Thymus (tissue), 11 donors: ENCODE results near the gene CFAP299. TPM values are rescaled to one million over a fixed set of nuclear protein-coding genes. Genes with fewer than 3 reads are reported as not detected.

Source experiments
- DNase-seq, 9 donors: peaks; one replicate each; pipeline ENCODE4 v3.0.0-alpha.2; 2013; ENCODE audit warnings: low spot score in 9 of 9, low read depth in 6 of 9, missing footprints in 1 of 9
- H3K27ac ChIP-seq, 2 donors: one replicate each; pipeline ENCODE4 v1.5.1; 2013; ENCODE audit warnings: control low read depth in 1 of 2, low read depth in 1 of 2, low read length in 1 of 2, mild to moderate bottlenecking in 1 of 2, moderate library complexity in 1 of 2
- H3K27me3 ChIP-seq, 2 donors: one replicate each; pipeline ENCODE4 v1.5.1; 2013; ENCODE audit warnings: low read length in 1 of 2; ENCODE audit not compliant: control insufficient read depth in 2 of 2, insufficient read depth in 1 of 2
- H3K36me3 ChIP-seq, 2 donors: one replicate each; pipeline ENCODE4 v1.5.1; 2013; ENCODE audit warnings: low read length in 1 of 2, mild to moderate bottlenecking in 1 of 2, moderate library complexity in 1 of 2; ENCODE audit not compliant: control insufficient read depth in 2 of 2, insufficient read depth in 2 of 2
- H3K4me1 ChIP-seq, 2 donors: one replicate each; pipeline ENCODE4 v1.5.1; 2013; ENCODE audit warnings: low read length in 2 of 2; ENCODE audit not compliant: control insufficient read depth in 2 of 2, insufficient read depth in 2 of 2
- H3K4me3 ChIP-seq, 2 donors: one replicate each; pipeline ENCODE4 v1.5.1; 2013; ENCODE audit warnings: low read length in 2 of 2, control low read depth in 1 of 2, mild to moderate bottlenecking in 1 of 2
- H3K9me3 ChIP-seq, 2 donors: one replicate each; pipeline ENCODE4 v1.5.1; 2013; ENCODE audit warnings: low read length in 1 of 2, mild to moderate bottlenecking in 1 of 2; ENCODE audit not compliant: control insufficient read depth in 2 of 2, insufficient read depth in 1 of 2
- WGBS: extraction: QIAGEN DNeasy Blood & Tissue Kit; methylation state at CpG from one replicate; pipeline ENCODE4 v1.1.7; 2013; 5-methylcytosine and 5-hydroxymethylcytosine counted together
- polyA plus RNA-seq: library from polyadenylated mRNA; stranded (reverse); fragments of 200-250 nt; gene quantifications from one replicate; pipeline ENCODE4 v1.2.3, GENCODE V29; 2013
- total RNA-seq: library from RNA; stranded (reverse); fragments of 120-200 nt; gene quantifications from one replicate; pipeline ENCODE4 v1.2.4, GENCODE V29; 2013
- donor health status: healthy.

Gene CFAP299
- total and polyA plus RNA-seq, 2 donors = 0.18 to 1.0 TPM

GRCh38 chr4:80878218-80878617 is 542.7 kb downstream of the CFAP299 start:
- no peaks in the 10 kb centered on the region for H3K36me3 ChIP-seq
- no peaks in the 10 kb centered on the region for H3K9me3 ChIP-seq
- H3K27ac ChIP-seq = no peak overlapping the region
- DNase-seq = no peak
- H3K4me3 ChIP-seq = no peak overlapping the region
- 60% methylated on average over 1 of the region's 1 CpG for WGBS
- no peaks in the 10 kb centered on the region for H3K27me3 ChIP-seq
- no peaks in the 10 kb centered on the region for H3K4me1 ChIP-seq

- Histone ChIP-seq H3K4me1 (no peaks in the 10 kb centered on the region), H3K36me3 (no peaks in the 10 kb centered on the region), H3K27me3 (no peaks in the 10 kb centered on the region), H3K9me3 (peaks cover 0 to 4% of the 10 kb centered on the region in 2 donors), H3K4me3 (no peak overlapping the region), H3K27ac (no peak overlapping the region)
- DNase-seq = no peak
- 82% methylated on average over 5 of the region's 5 CpGs for WGBS
Measured at GRCh38 chr4:80897537-80898303, 562.2 kb downstream of the CFAP299 start.

DNA sequence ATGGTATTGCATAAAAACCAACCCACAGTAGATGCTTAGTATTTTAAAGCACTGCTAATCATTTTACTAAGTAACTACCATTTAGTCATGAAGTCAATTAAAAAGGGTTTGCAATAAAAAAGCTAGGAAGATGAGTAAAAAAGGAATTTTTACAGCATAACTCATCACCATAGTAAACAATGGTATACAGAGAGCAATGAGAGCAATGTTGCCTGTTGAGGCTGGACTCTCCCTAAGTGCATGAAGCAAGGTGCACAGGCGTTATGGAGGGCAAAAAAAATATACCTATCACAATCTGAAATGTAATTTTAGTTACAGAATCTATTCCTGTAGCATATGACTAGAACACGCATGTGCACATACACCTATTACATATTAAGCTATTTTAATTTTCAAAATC is 565.4 kb downstream of the CFAP299 start:
- WGBS = 92% methylated on average over 2 of the region's 2 CpGs
- peaks cover 0 to 4% of the 10 kb centered on the region in 2 donors for H3K9me3 ChIP-seq
- no peaks in the 10 kb centered on the region for H3K4me1 ChIP-seq
- no peaks in the 10 kb centered on the region for H3K36me3 ChIP-seq
- no peak for DNase-seq
- H3K4me3 ChIP-seq = no peak overlapping the region
- H3K27ac ChIP-seq = no peak overlapping the region
- no peaks in the 10 kb centered on the region for H3K27me3 ChIP-seq

DNA sequence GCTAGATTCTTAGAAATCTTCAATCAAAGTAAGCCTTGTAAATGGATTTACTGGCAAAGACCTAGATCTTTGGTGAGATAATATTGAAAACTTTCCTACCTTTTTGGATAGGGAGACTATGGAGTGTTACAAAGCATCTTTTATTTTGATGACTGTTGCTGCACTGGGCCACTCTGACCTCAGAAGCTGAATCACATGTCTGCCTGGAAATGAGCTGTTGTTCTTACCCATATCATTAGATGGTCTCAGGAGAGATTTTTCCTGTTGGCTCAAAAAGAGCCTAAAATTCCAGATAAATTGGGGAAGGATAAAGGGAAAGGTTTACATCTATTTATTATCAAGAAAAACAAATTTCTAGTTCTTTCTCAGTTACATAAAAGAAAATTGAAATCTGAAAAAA is 567.5 kb downstream of the CFAP299 start:
- Histone ChIP-seq H3K36me3 (no peaks in the 10 kb centered on the region), H3K27ac (no peak overlapping the region), H3K4me1 (no peaks in the 10 kb centered on the region), H3K27me3 (no peaks in the 10 kb centered on the region), H3K9me3 (no peaks in the 10 kb centered on the region), H3K4me3 (no peak overlapping the region)
- no peak for DNase-seq

DNA sequence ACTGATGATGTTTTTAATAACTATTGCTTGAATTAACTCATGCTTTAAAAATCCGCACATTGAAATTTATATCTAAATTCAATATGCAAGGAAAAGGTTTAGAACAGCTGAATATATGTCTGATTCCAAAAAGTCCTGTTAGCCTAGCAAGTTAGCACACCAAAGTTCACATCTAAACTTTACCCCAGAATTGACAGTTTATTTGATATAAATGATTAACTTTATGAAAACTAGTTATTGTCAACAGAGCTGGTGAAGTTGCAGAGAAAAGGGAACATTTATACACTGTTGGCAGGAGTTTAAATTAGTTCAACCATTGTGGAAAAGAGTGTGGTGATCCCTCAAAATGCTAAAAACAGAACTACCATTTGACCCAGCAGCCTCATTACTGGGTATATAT is 574.4 kb downstream of the CFAP299 start:
- no peak overlapping the region for H3K27ac ChIP-seq
- no peak for DNase-seq
- H3K4me3 ChIP-seq = no peak overlapping the region
- WGBS = 93% methylated on average over 1 of the region's 1 CpG
- no peaks in the 10 kb centered on the region for H3K4me1 ChIP-seq
- H3K36me3 ChIP-seq = no peaks in the 10 kb centered on the region
- H3K27me3 ChIP-seq = no peaks in the 10 kb centered on the region
- peaks cover 0 to 3% of the 10 kb centered on the region in 2 donors for H3K9me3 ChIP-seq

DNA sequence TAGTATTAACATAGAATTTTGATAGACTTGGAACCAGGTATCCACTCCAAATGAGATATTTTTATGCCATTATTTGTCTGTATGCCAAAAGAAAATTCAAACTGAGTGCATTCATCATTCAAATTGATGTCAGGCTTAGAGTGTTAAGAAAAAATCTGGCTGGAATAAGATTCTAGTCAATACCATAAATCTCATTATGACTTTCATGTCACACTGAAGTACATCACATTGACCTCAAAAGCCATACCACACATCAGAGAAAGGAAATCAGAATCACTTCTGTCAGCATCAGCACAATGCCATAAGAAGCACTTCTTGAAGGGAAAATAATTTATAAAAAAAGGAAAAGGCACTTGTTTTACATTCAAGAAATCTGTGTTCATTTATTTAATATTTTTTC is 575.9 kb downstream of the CFAP299 start:
- peaks cover 0 to 3% of the 10 kb centered on the region in 2 donors for H3K9me3 ChIP-seq
- DNase-seq = no peak
- H3K27me3 ChIP-seq = no peaks in the 10 kb centered on the region
- no peak overlapping the region for H3K4me3 ChIP-seq
- no peak overlapping the region for H3K27ac ChIP-seq
- H3K36me3 ChIP-seq = no peaks in the 10 kb centered on the region
- H3K4me1 ChIP-seq = no peaks in the 10 kb centered on the region

- H3K27me3 ChIP-seq = no peaks in the 10 kb centered on the region
- WGBS = 97% methylated on average over 7 of the region's 7 CpGs
- no peaks in the 10 kb centered on the region for H3K4me1 ChIP-seq
- no peak overlapping the region for H3K4me3 ChIP-seq
- H3K9me3 ChIP-seq = peaks cover 0 to 3% of the 10 kb centered on the region in 2 donors
- H3K36me3 ChIP-seq = no peaks in the 10 kb centered on the region
- no peak overlapping the region for H3K27ac ChIP-seq
- no peak for DNase-seq
Measured at GRCh38 chr4:80912350-80912749, 576.8 kb downstream of the CFAP299 start.

- Histone ChIP-seq H3K36me3 (no peaks in the 10 kb centered on the region), H3K4me3 (no peak overlapping the region), H3K9me3 (peaks cover 0 to 3% of the 10 kb centered on the region in 2 donors), H3K27me3 (no peaks in the 10 kb centered on the region), H3K27ac (no peak overlapping the region), H3K4me1 (no peaks in the 10 kb centered on the region)
- 68% methylated on average over 3 of the region's 3 CpGs for WGBS
- peak in 1 of 9 donors; percentile 1 for DNase-seq
Measured at GRCh38 chr4:80913381-80913780, 577.9 kb downstream of the CFAP299 start.

GRCh38 chr4:80916770-80917169 is 581.2 kb downstream of the CFAP299 start:
- H3K9me3 ChIP-seq = peaks cover 0 to 3% of the 10 kb centered on the region in 2 donors
- WGBS = 94% methylated on average over 3 of the region's 3 CpGs
- DNase-seq = no peak
- no peaks in the 10 kb centered on the region for H3K36me3 ChIP-seq
- no peak overlapping the region for H3K27ac ChIP-seq
- H3K4me1 ChIP-seq = no peaks in the 10 kb centered on the region
- H3K27me3 ChIP-seq = no peaks in the 10 kb centered on the region
- no peak overlapping the region for H3K4me3 ChIP-seq
